ENCODE measurements around the gene PNMA5.

The PNMA5 gene

DNA sequence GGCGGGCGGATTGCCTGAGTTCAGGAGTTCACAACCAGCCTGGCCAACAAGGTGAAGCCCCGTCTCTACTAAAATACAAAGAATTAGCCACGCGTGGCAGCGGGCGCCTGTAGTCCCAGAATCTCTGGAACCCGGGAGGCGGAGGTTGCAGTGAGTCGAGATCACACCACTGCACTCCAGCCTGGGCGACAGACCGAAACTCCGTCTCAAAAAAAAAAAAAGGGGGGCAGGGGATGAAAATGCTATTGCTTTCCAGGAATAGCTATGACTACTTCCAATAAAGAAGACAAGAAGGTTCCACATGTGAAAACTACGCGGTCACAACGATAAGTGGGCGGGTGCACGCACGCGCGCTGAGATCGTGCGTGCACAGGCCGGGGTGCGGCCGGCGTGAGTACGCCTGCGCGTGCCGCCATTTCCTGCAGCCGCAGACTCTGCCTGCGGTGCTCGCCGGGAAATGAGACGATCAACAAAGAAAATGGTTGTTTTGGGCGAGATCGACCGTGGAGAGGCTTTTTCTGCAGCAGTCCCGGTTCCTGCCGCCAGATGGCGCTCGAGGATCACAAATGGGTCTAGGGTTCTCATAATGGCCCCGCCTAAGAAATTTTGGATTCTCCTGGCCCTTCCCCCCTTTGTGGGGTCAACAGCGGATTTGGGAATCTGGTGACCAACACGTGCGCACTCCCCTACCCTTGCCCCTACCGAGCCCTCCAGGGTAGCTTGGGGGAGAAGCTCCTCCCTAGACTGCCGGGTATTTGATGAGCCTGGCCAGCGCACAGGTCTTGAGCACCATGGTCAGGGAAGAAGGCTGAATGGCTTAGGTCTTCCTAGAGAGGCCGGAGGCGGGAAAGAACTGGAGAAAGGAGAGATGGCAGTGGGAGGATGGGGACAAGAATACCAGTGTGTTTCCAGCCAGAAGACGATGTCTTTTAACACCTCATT, 35.1 kb downstream of the PNMA5 start:
- peak; percentile 77 to 82 for DNase-seq (ENCODE audit: low read depth in 2 of 2, low spot score in 1 of 2)

DNA sequence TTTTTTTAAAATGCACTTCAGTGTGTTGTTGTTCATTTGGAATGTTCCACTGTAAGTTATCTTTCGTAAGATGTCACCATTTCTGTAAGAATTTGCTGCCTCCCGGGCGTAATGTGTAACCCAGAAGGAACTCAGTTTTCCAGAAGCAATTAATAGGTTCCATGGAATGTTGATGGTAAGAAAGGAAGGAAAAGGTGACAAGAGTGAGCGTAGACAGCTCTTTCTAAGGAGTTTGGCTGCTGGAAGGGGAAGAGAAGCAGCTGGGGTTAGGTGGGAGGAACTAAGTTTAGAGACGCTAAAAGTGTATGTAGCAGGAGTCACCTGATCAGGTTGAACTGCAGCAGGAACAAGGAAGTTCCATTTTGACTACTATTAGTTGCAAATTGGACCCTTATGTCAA, 35.9 kb downstream of the PNMA5 start:
- DNase-seq (ENCODE audit: low read depth in 2 of 2, low spot score in 1 of 2), result no peak

DNA sequence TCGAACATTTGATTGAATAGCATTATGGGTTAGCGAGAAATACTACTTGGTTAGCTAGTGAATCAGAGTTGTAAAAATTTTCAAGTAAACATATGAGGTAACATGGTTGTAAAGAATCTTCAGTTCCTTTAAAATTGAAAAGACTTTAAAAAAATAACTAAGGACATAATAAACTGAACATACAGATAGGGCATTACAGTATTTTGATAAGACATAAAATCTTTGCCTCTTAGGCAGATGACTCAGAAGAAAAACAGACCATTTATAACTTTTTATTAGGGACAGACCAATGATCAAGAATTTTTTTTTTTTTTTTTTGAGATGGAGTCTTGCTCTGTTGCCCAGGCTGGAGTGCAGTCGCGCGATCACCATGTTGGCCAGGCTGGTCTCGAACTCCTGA, 43.1 kb downstream of the PNMA5 start:
- no peak for DNase-seq (ENCODE audit: low read depth in 2 of 2, low spot score in 1 of 2)

DNA sequence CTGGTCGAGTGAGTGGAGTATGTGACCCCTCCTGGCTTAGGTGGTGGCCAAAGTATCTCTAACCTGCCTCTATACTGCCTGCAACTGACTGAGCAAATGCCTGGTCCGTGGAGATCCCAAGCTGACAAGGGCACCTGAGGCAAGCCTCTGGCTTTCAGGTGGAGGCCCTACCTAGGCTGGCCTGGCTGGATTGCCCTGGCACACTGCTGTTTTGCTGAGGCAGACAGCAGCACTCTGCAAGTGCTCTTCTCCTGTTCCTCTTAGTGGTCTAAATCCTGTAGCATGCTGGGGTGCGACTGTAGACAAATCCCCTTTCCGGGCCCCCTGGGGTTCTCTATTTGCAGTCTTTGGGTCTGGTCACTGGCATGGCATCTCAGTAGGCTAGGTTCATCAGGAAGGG, 44.8 kb downstream of the PNMA5 start:
- no peak for DNase-seq (ENCODE audit: low read depth in 2 of 2, low spot score in 1 of 2)

DNA sequence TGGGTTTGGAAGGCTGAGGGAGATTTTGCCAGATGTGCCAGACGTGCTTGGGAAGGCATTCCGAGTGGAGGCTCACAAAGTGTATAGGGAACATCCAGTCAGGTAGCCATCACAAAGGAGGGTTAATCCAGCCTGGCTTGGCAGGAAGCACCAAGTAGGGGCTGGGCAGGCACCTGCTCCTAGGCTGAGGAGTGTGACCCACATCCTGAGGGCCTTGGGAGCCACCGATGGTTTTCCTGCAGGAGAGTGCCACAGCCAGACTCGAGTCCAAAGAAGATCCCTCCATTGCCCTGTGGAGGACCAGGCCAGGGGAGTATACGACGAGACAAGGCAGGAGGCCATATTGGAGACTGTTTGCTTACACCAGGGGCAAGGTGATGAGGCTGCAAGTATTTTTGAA, 47.2 kb downstream of the PNMA5 start:
- no peak for DNase-seq (ENCODE audit: low read depth in 2 of 2, low spot score in 1 of 2)

DNA sequence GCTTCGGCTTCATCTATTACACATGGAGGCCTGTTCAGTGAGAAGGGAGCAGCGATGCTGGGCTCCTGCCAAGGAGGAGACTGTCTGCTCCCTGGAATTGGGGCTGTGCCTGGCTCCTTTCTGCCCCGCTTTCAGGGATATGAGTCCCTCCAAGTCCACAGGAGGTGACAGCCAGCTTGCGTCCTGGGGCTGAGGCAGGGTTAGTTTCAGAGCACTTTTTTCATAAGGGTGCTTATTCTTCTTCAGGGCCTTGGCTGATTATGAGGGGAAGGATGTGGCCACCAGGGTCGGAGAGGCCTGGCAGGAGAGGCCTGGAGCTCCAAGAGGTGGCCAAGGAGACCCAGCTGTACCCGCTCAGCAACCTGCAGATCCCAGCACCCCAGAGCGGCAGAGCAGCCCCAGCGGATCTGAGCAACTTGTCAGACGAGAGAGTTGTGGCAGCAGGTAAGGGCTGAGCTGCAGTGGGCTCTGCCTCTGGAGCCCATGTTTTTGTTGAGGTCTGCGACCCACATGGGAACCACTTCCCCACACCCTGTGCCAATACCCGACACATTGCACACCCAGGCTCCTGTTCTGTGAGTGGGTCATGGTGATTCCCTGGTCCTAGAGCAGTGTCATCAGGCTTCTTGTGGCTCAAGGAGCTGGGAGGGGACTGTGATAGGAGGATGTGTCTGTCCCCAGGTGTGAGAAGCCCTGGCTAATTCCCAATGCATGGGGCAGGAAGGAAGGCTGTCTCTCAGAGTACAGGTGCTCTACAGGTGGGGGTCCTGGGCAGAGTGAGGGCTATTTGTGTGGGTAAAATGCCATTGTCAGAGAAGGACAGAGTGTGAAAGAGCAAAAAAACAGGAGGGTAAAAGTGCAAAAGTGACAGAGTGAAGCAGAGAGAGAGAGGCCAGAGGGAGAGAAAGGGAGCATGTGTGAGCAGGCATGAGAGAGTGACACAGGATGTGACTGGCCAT, 48.6 kb downstream of the PNMA5 start:
- DNase-seq (ENCODE audit: low read depth in 2 of 2, low spot score in 1 of 2), result no peak

DNA sequence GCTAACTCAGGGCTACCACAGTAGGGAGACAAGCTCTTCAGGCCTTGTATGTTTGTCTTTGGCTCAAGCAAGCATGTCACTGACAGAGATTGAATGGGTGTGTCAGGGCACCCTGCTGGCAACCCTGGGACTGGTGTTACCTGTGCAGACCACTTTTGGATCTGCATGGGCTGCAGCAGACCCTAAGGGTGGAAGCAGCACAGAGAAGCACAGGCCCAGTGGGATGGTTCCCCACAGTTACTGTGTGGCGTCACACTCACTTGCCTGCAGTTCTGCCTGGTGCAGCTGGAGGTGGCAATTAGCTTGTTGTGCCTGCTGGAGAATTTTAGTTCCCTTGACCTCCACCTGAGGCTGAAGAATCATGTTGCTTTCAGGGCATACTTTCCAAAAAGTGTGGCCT, 50.1 kb downstream of the PNMA5 start:
- no peak for DNase-seq (ENCODE audit: low read depth in 2 of 2, low spot score in 1 of 2)

DNA sequence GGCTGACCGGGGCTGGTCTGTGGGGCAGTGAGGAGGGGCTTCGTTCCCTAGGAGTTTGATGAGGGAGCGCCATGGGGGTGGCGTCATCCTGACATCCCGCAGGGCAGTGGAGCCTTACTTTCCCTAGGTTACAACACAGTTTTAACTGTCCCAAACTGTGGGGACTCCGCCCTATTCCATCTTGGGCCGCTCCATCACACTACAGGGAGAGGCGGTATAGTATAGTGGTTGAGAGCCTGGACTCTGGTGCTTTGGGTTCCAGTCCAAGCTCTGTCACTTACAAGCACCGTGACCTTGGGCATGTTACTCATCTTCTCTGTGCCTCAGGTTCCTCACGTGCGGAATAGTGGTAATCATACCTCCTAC, 51.9 kb downstream of the PNMA5 start:
- DNase-seq (ENCODE audit: low read depth in 2 of 2, low spot score in 1 of 2), result no peak

DNA sequence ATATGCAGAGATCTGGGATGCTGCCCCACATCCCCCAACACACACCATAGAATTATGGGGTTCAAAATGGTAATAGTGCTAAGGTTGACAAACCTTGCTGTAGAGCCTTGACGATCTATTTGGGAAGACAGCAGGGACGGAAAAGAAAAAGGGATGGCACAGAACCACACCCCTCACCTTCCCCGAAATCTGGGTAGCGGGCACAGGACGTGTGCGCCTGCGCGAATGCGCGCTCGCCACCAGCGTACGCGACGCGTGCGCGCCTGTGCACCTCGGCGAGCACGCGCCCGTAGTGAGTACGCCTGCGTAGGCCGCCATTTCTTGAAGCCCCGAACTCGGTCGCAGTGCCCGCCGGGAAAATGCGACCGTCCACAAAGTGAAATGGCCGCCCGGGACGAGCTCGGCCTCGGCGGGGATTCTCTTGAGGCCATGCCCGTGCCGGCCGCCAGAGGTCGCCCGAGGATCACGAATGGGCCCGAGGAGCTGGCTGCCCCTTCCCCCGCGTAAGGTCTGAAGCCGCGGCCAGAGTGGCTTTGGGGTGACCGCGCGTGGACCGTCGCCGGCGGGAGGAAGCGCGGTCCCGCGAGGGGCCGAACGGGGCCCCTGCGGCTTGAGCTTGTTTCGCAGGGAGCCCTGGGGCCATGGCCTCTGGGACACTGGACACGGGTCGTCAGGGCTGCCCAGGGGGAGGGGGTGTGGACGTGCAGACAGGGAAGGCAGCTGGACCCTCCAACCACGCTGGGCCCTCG, 52.4 kb downstream of the PNMA5 start:
- peak; percentile 66 to 78 for DNase-seq (ENCODE audit: low read depth in 2 of 2, low spot score in 1 of 2)
